ENCODE measurements around the gene NDUFA7.
A peak's percentile ranks its signal among the peaks of the same experiment; 100 is the strongest.
"Not testable (repeated sequence)": the region's sequence is repeated elsewhere in the genome, so short reads cannot be mapped to it uniquely, and the experiment has no call there.

The NDUFA7 gene

DNA sequence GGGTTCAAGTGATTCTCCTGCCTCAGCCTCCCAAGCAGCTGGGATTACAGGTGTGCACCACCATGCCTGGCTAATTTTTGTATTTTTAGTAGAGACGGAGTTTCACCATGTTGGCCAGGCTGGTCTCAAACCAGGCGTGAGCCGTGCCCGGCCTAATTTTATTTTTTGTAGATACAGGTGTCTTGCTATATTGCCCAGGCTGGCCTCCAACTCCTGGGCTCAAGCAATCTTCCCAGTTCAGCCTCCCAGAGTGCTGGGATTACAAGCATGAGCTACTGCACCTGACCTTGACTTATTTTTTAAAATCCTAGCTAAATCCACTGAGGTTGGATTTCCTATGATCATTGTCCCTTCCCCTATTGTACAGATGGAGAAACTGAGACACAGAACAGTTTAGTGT lies 20.3 kb upstream of the NDUFA7 start:
- DNase-seq, result not testable (repeated sequence)

DNA sequence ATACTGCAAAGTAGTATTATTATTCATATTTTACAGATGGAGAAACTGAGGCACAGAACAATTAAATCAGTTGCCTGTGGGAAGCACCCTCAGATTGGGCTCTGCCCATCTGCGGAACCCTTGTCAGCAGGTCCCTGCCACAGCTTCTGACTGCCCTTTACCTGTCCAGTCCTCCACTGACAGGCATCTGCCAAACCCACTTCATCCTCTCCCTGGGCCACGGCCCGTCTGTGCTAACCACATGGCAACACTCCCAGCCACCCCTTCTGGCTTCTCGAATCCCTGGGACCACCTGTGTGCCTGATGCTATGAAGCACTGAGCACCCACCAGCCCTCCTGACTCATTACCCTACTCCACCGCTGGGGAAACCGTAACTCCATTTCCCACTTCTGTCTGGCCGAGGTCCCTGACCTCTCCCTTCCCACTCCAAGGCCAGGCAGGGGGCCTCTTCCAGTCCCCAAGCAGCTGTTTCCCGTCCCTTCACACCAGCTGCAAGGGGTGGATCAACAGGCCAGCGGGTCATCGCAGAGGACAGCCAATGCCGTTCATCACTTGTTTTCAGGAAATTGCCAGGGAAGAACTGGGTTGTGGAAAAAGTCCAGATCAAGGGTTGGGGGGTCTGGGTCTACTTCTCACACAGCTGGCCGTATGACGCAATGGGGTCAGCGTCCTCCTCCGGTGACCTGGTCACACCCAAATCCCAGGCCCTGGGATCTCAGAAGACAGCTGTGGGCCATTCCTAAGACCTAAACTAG lies 19.3 kb upstream of the NDUFA7 start:
- peak; percentile 59 for DNase-seq

DNA sequence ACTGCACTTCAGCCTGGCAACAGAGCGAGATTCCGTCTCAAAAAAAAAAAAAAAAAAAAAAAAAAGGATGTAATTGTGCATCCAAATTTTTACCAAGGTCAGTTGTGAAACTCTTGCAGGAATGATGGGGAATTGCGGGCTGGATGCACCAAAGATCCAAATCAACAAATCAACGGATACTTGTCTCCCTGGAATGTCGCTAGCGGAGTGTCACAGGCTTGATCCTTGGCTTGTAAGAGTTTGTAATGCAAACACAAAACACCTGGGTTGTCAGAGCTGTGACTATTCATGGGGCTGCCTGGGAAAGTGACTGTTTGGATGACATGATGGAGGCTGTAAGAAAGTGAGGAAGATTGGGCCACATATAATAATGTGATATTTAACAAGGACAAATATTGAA lies 17.7 kb upstream of the NDUFA7 start:
- DNase-seq, result no peak

DNA sequence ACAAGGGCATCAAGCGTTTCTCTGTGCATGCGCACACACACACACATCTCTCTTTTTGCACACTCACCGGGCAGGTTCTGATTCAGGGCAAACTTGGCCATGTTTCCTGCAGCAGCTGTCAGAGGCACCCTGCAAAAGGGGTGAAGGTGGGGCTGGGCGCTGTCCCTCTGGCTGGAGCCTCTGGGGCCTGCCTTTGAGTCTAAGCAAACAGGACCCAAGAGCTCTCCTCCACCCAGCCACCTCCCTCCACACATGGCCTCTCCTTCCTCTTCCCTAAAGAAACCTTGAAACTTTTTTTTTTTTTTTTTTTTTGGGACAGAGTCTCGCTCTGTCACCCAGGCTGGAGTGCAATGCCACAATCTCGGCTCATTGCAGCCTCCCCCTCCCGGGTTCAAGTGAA lies 16.6 kb upstream of the NDUFA7 start:
- DNase-seq, result no peak

DNA sequence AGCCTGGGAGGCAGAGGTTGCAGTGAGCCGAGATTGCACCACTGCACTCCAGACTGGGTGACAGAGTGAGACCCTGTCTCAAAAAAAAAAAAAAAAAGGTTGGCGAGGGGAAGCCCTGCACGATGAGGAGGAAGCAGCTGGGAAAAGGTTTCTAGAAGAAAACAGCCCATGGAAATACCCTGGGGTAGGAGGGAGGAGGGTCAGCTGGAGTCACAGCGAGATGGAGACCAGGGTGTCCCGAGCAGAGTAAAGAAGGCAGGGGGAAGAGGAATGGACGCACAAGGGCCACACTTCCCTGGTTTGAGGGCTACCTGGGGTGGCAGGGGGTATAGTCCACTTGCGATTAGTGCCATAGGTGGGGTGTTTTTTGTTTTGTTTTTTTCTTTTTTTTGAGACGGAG lies 15.5 kb upstream of the NDUFA7 start:
- no peak for DNase-seq

DNA sequence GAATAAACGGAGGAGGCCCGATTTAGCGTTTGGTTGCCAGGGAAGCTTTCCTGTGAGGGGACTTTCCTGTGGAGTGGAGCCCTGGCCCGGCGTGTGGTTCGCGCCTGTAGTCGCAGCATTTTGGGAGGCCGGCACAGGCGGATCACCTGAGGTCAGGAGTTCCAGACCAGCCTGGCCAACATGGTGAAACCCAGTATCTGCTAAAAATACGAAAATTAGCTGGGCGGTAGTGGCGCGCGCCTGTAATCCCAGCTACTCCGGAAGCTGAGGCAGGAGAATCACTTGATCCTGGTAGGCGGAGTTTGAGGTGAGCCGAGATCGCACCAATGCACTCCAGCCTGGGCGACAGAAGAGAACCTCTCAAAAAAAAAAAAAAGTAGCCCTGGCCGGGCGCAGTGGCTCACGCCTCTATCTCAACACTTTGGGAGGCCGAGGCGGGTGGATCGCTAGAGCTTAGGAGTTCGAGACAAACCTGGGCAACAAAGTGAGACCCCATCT lies 14.9 kb upstream of the NDUFA7 start:
- DNase-seq, result no peak

DNA sequence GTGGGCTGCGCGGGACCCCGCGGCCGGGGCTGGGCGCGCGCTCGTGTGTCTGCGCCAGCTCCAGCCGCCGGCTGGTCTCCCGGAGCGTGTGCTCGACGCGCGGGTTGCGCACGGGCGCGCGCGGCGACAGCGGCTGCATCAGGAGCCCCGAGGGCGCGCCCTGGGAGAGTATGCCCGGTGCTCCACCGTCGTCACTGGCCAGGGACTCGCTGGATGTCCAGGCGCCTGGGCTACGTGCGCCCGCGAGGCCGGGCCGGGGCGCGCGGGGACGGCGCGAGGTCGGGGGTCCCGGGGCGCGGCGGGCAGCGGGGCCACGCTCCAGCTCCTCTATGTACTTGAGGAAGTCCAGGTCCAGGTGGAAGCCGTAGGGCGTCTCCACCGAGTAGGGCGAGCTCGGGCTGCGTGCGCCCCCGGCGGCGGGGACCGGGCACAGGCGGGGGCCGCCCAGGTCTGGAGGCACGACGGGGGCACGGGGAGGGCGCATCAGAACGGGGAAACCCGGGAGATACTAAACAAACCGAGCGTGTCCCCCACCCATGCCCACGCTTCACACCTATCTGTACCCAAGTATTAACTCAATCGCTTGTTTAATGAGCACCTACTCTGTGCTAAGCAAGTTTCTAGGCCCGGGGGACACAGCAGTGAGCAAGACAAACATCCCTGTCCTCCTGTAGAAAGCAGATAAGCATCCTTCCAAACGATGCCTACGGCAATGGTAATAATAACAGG lies 14.3 kb upstream of the NDUFA7 start:
- DNase-seq, result no peak

DNA sequence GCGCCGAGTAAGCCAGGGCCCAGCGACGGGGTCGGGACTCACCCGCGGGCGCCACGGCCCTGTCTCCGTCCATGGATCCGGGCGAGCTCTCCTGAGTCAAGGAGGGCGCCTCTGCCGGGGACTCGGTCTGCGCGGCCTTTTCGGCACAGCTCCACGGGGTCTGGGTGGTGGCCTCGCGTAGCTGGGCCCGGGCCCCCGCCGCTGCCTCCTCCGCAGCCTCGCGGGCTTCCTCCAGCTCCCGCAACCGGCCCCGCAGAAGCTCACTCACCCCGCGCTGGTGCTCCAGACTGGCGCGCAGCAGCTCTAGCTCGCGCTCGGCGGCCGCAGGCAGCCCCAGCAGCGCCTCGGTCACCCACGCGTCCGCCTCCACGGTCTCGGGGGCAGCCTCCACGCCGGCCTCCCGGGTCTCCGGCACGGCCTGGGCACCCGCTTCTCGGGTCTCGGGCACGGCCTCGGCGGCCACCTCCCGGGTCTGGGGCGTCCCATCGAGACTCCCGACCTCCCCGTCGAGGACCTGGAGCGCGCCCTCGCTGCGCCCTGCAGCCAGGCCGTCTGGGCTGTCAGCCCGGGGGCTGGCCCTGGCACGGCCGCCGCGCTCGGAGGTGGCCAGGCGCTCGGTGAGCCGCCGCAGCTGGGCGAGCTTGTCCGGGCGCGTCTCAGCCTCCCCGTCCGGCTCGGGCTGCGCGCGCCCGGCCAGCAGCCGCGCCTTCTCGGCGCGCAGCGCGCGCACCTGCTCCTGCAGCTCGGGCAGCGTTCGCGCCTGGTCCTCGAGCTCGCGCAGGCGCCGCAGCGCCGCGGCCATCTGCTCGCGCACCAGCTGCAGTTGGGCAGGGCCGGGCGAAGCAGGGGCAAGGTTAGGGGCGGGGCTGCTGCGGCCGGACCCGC lies 13.5 kb upstream of the NDUFA7 start:
- DNase-seq, result peak; percentile 71

DNA sequence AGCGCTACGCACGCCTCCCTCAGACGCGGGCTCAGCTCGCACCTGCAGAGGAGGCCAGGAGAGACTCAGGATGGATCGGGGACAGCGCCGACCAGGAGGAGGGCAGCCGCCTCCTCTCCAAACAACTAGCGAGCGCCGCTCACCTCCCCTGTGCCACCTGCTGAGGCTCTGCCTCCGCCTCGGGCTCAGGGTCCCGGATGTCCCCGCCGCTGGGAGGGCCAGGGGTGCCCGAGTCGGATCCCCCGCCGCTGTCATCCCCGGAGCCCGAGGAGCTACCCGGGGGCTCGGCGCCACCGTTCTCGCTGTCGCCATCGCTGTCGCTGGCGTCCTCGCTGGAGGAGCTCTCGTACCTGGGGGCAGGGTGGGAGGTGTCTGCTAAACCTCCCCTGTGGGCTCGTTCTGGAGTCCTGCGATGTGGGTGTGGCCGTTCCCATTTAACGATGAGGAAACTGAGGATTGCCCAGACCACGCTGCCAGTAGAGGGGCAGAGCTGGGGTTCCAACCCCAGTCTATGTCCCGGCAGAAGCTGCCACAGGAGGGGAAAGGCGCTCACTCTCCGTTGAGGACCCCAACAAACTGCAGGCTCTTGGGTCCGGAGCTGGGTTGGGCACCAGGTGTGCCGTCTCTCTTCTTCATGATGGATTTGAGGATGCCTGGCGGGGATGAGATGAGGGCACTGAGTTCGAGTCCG lies 12.7 kb upstream of the NDUFA7 start:
- no peak for DNase-seq

DNA sequence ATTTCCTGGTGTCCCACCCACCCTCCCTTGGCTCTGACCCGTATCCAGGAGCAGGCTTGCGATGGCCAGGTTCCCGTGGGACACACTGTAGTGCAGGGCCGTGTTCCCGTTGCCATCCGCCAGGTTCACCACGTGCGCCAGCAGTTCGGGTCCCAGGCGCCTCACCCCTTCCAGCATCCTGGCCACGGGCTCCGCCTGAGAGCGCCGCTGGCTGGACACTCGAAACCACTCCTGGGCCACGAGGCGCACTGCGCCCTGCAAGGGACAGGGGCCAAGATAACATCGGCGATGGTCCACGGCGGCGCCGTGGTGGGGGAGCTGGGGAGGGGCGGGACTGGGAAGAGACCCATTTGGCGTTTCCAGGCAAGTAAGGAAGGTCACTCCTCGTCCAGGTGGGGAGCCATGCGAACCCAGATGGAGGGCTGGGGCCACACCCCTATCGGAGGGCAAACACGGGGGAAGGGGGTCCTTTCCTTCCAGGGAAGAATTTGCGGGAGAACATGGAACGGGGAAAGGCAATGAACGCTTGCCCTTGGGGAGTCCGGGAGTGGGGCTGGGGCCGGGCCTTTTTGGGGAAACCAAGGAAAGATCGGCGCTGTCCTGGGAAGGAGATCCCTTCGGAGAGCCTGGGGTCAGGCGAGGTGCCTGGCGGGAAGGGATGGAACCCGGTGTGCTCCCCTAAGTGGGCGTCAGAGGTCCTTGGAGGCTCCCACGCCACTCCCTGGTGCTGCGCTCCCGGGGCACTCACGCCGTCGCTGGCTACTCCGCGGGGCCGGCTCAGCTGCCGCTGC lies 12.0 kb upstream of the NDUFA7 start:
- DNase-seq, result no peak

DNA sequence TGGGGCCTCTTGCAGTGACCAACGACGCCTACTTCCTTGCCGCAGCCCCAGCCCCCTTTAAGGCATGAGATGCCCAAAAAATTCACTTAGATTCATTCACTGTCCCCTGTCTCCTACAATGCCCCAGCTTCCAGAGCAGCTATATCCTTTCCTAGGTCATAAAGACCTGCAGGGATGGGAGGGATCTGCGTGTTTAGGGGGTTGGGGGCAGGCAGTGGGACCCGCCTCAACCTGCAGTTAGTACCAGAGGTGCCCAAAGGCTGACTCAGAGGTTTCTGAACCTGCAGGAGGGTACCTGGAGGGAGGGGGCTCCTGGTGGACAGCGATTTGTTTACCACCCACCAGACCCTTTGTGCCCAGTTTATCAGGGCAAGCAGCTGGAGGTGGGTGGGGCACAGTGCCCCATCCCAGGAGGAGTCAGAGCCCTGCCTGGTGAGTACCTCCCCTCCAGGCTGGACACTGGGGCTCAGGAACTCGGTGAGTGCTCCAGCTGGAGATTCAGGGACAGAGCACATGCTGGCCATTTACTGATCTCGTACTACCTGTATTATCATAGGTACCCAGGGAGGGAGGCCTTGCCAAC lies 10.2 kb upstream of the NDUFA7 start:
- DNase-seq, result no peak

DNA sequence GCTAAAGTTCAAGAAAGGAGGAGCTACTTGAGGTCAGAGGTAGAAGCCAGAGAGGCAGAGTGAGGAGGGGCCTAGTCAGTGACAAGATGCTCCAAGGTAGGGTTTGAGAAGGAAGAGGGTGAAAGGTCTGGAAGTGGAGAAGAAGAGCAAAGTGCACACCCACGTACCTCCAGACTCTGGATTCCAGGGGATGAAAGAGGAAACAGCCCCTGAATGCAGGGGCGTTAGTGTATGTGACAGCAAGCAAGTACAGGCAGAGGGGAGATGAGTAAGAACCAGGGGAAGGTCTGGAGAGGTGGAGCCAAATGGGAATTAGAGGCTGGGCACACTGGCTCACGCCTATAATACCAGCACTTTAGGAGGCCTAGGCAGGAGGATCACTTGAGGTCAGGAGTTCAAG lies 8.8 kb upstream of the NDUFA7 start:
- DNase-seq, result no peak

DNA sequence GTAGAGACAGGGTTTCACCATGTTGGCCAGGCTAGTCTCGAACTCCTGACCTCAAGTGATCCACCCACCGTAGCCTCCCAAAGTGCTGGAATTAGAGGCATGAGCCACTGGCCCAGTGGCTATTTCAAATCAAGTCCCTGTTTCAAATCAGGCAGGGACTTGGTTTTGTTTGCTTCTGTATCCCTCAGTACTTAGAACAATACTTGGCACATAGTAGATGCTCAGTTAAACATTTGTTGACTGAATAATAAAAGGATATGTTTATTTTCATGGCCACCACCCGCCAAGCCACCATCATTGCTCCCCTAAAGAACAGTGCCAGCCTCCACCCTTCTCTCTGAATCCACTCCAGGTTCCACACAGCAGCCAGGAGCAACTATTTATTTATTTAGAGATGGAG lies 4.3 kb upstream of the NDUFA7 start:
- DNase-seq, result no peak

DNA sequence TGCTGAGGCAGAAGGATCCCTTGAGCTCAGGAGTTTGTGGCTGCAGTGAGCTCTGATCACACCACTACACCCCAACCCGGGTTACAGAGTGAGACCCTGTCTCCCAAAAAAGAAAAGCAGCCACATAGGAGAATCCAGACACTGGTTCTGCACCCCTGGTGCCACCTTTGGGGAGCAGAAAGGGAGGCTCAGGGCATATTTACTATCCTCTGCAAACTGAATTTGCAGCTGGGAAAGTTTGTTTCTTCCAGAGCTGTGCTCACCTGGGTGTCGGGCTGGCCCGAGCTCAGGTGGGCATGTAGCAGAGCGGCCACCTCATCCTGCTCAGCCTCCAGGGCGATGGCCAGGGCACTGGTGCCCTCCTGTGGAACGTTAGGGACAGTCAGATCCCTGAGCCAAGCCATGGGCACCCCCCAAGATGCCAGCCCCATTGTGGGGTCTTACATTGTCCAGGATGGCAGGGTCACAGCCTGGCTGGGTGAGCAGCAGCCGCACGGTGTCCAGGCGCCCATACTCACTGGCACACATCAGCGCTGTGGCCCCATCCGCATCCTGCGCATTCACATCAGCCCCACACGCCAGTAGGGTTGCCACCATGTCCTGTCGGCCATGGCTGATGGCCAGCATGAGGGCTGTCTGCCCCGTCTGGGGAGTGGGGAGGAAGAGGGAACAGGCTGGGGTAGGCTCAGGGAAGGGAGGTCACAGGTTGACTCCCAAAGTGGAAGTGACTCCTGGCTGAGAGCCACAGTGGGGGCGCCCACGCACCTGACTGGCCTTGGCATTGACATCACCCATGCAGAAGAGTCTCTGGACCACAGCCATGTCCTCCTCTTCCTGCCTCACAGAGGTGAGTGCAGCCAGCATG lies 3.2 kb upstream of the NDUFA7 start:
- DNase-seq, result no peak

DNA sequence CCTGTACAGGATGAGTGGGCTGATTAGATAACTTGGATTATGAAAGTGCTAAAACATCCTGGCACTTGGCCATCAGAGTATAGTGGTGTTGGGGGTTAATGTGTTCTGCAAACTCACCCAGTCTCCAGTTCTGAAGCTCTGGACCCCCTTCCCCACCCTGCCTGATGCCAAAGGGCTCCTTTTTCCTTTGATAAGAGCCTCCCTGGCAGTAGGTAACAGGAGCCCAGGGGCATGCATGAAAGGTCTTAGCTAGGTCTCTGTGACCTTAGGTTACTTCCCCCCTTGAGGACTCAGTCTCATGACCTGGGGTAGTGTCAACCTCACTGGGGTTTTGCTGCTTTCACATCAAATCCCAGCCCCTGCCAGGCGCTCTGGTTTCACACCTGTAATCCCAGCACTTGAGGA lies 2.6 kb upstream of the NDUFA7 start:
- no peak for DNase-seq

DNA sequence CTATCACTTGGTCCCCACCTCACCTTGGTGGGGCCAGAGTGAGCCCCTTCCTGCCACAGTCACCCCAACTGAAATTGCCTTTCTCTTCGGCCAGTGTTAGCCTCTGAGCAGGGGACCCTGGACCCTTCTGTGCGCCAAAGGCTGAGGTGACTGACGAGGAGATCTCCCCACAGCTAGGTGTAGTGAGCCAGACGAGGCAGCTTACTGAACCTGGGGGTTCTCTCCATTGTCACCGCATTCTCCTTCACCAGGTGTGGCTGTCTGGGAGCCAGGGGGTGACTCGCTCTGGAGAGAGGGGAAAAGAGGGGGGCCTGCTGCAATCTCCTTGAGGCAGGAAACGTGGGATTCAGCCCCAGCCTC lies 1.4 kb upstream of the NDUFA7 start:
- no peak for DNase-seq

DNA sequence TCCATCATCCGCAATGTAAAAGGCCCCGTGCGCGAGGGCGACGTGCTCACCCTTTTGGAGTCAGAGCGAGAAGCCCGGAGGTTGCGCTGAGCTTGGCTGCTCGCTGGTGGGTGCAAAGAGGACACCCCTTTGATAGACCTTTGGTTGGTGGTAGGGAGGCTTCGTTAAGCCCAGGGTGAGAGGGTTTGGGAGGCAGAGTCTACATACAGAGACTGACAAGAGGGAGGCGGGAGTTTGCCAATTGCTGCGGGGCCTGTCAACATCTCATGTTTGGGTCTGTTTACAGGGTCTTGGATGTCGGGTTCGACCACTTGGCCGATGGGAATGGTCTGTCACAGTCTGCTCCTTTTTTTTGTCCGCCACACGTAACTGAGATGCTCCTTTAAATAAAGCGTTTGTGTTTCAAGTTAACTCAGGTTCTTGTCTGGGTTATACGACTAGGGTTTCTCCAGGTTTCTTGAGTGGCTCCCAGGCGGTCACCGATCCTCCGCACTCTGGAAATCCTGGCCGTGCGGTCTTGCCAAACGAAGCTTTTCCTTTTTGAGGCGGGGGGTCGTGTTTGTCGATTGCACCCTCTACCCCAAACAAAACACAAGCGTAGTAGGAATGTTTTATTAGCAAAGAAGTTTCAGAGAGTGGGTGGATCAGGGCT lies 937 bp upstream of the NDUFA7 start:
- no peak for DNase-seq

DNA sequence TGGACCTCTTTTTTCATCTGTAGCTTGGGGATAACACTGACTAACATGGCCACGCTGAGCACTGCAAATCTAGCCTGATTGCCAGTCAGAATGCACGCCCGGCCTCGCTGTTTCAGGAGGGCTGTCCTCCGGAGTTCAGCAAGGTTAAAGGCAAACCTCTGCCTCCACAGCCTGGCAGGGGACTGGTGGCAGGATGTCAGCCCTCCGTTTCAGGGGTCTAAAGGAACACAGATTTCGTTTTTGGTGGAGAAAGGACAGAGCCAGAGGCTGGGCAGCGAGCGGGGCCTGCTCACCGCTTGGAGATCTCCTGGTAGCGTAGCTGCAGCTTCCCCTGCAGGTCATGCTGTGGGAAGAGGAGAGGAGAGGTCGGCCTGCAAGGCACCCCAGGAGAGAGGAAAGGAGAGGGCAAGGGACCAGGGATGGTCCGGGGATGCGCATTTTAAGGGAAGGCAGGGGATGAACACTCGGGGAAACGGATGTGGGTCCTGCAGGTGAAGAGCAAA lies 560 bp downstream of the NDUFA7 start:
- DNase-seq, result no peak

DNA sequence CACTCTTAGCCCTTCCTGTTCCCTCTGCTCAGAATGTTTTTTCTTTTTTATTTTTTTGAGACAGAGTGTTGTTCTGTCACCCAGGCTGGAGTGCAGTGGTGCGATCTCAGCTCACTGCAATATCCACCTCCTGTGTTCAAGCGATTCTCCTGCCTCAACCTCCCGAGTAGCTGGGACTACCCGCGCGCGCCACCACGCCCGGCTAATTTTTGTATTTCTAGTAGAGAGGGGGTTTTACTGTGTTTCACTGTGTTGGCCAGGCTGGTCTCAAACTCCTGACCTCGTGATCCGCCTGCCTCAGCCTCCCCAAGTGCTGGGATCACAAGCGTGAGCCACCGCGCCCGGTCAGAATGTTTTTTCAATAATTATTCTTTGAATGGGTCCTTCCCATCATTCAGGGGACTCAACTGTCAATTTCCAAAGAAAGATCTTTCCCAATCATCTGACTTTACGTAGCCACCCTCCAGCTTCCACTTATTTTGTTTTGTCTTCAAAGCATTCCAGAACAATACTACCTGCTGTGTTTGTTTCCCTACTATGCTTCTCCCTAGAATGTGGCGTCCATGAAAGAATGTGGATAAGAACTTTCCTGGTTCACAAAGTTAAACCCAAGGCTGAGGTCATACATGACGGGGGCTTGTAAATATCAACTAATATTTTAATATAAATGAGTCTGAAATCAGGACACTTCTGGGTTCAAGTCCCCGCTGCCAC lies 1.2 kb downstream of the NDUFA7 start:
- no peak for DNase-seq

Data from femur (tissue), 1 donor.